ENCODE results near the gene C9orf152.

GRCh38 chr9:110153431-110153830 lies 54.5 kb downstream of the C9orf152 start:
- no peak for TF ChIP-seq EZH2 (IDR thresholded peaks at IDR 0.05)
- no peak for TF ChIP-seq CTCF (IDR thresholded peaks at IDR 0.05)
- TF ChIP-seq EZH2phosphoT487 (IDR thresholded peaks at IDR 0.05), result no peak
